Measurements from ENCODE around the gene PPP2CA. TPM values are rescaled to one million over a fixed set of nuclear protein-coding genes. Genes with fewer than 3 reads are reported as not detected.
"Not testable (repeated sequence)": the region's sequence is repeated elsewhere in the genome, so short reads cannot be mapped to it uniquely, and the experiment has no call there.

PPP2CA gene
- total and polyA plus RNA-seq, 4 donors: 32.2 to 117 (median 104) TPM

GRCh38 chr5:134215757-134216156, 10.1 kb downstream of the PPP2CA start:
- Histone ChIP-seq H3K9me3 (ENCODE audit: control insufficient read depth in 4 of 4, insufficient read depth in 3 of 4, low read length in 3 of 4) (peaks cover 0 to 2% (median 0%) of the 10 kb centered on the region in 4 donors), H3K27ac (ENCODE audit: low read depth in 1 of 2, low read length in 1 of 2) (no peak overlapping the region), H3K27me3 (ENCODE audit: control insufficient read depth in 3 of 3, insufficient read depth in 3 of 3, low read length in 2 of 3) (no peaks in the 10 kb centered on the region), H3K4me3 (no peak overlapping the region), H3K9ac (ENCODE audit: insufficient read depth in 1 of 2, low read length in 2 of 2) (no peak overlapping the region), H3K4me1 (ENCODE audit: control insufficient read depth in 5 of 5, insufficient read depth in 5 of 5, low read length in 5 of 5) (peaks cover 0 to 20% (median 5%) of the 10 kb centered on the region in 5 donors), H3K36me3 (ENCODE audit: control insufficient read depth in 4 of 4, insufficient read depth in 4 of 4, low read length in 4 of 4) (peaks cover 3 to 19% (median 6%) of the 10 kb centered on the region in 4 donors)
- DNase-seq: no peak
- WGBS, 2 donors: 74 to 88% methylated on average over 2 of the region's 2 CpGs
- ATAC-seq (ENCODE audit: insufficient read depth, low FRiP score): no peak
- TF ChIP-seq CTCF (IDR thresholded peaks at IDR 0.05; ENCODE audit: control extremely low read depth, extremely low read depth): no peak

GRCh38 chr5:134211263-134212031, 14.4 kb downstream of the PPP2CA start:
- WGBS, 2 donors: 95 to 97% methylated on average over 14 of the region's 14 CpGs
- peak in 1 of 3 donors; percentile 12 for DNase-seq
- H3K4me1 ChIP-seq (ENCODE audit: control insufficient read depth in 5 of 5, insufficient read depth in 5 of 5, low read length in 5 of 5): peaks cover 0 to 15% (median 12%) of the 10 kb centered on the region in 5 donors

GRCh38 chr5:134209477-134210245, 16.2 kb downstream of the PPP2CA start:
- Histone ChIP-seq H3K27ac (ENCODE audit: low read depth in 1 of 2, low read length in 1 of 2) (peak overlapping the region in 1 of 2 donors; percentile 40), H3K4me3 (no peak overlapping the region), H3K27me3 (ENCODE audit: control insufficient read depth in 3 of 3, insufficient read depth in 3 of 3, low read length in 2 of 3) (no peaks in the 10 kb centered on the region), H3K36me3 (ENCODE audit: control insufficient read depth in 4 of 4, insufficient read depth in 4 of 4, low read length in 4 of 4) (peaks cover 3 to 16% (median 6%) of the 10 kb centered on the region in 4 donors), H3K9ac (ENCODE audit: insufficient read depth in 1 of 2, low read length in 2 of 2) (no peak overlapping the region), H3K9me3 (ENCODE audit: control insufficient read depth in 4 of 4, insufficient read depth in 3 of 4, low read length in 3 of 4) (peaks cover 0 to 2% (median 0%) of the 10 kb centered on the region in 4 donors), H3K4me1 (ENCODE audit: control insufficient read depth in 5 of 5, insufficient read depth in 5 of 5, low read length in 5 of 5) (peaks cover 0 to 12% (median 12%) of the 10 kb centered on the region in 5 donors)
- no peak for TF ChIP-seq CTCF (IDR thresholded peaks at IDR 0.05; ENCODE audit: control extremely low read depth, extremely low read depth)
- 81 to 86% methylated on average over 14 of the region's 14 CpGs for WGBS, 2 donors
- no peak for DNase-seq
- no peak for ATAC-seq (ENCODE audit: insufficient read depth, low FRiP score)

More at GRCh38 chr5:134211263-134212031, 14.4 kb downstream of the PPP2CA start:
- H3K27me3 ChIP-seq (ENCODE audit: control insufficient read depth in 3 of 3, insufficient read depth in 3 of 3, low read length in 2 of 3); H3K9me3 ChIP-seq (ENCODE audit: control insufficient read depth in 4 of 4, insufficient read depth in 3 of 4, low read length in 3 of 4); H3K9ac ChIP-seq (ENCODE audit: insufficient read depth in 1 of 2, low read length in 2 of 2); H3K27ac ChIP-seq (ENCODE audit: low read depth in 1 of 2, low read length in 1 of 2); ATAC-seq (ENCODE audit: insufficient read depth, low FRiP score); H3K4me3 ChIP-seq: not testable (repeated sequence)
- peaks cover 0 to 12% (median 4%) of the 10 kb centered on the region in 4 donors for H3K36me3 ChIP-seq (ENCODE audit: control insufficient read depth in 4 of 4, insufficient read depth in 4 of 4, low read length in 4 of 4)

GRCh38 chr5:134207696-134208095, 18.2 kb downstream of the PPP2CA start:
- TF ChIP-seq CTCF (IDR thresholded peaks at IDR 0.05; ENCODE audit: control extremely low read depth, extremely low read depth): no peak
- Histone ChIP-seq H3K4me3 (no peak overlapping the region), H3K9ac (ENCODE audit: insufficient read depth in 1 of 2, low read length in 2 of 2) (no peak overlapping the region), H3K36me3 (ENCODE audit: control insufficient read depth in 4 of 4, insufficient read depth in 4 of 4, low read length in 4 of 4) (peaks cover 12 to 20% (median 14%) of the 10 kb centered on the region in 4 donors), H3K4me1 (ENCODE audit: control insufficient read depth in 5 of 5, insufficient read depth in 5 of 5, low read length in 5 of 5) (peaks cover 0 to 12% (median 12%) of the 10 kb centered on the region in 5 donors), H3K27me3 (ENCODE audit: control insufficient read depth in 3 of 3, insufficient read depth in 3 of 3, low read length in 2 of 3) (no peaks in the 10 kb centered on the region), H3K27ac (ENCODE audit: low read depth in 1 of 2, low read length in 1 of 2) (no peak overlapping the region), H3K9me3 (ENCODE audit: control insufficient read depth in 4 of 4, insufficient read depth in 3 of 4, low read length in 3 of 4) (no peaks in the 10 kb centered on the region)
- WGBS, 2 donors: 43 to 75% methylated on average over 1 of the region's 1 CpG
- no peak for ATAC-seq (ENCODE audit: insufficient read depth, low FRiP score)
- DNase-seq: no peak
